ENCODE measurements around the gene AOX1. TPM values are rescaled to one million over a fixed set of nuclear protein-coding genes. Genes with fewer than 3 reads are reported as not detected.

AOX1 gene
- total and polyA plus RNA-seq, 9 of the 15 experiments (the other 6 are each of a cell fraction or from before 2014, with no cell fraction given): 0.10 to 0.55 (median 0.20) TPM; not detected in 6

- in situ Hi-C loops (cut with MboI): no loop called here
- H3K9ac ChIP-seq (ENCODE audit: insufficient read depth in 1 of 2, low read depth in 2 of 2, low read length in 2 of 2): no peak overlapping the region
- H3K27me3 ChIP-seq (ENCODE audit: control insufficient read depth in 2 of 2, insufficient read depth in 2 of 2, low read length in 2 of 2): peaks cover 0 to 12% of the 10 kb centered on the region in 2 experiments; a peak in 2 of 5 replicates
- no peaks in the 10 kb centered on the region for H3K79me2 ChIP-seq (ENCODE audit: control insufficient read depth, insufficient read depth, low read length)
- H3K9me1 ChIP-seq (ENCODE audit: control insufficient read depth, insufficient read depth, low read length): no peaks in the 10 kb centered on the region
- ATAC-seq (no peak), DNase-seq (ENCODE audit: extremely low read depth in 1 of 4, low spot score in 3 of 4) (no peak), FAIRE-seq (no peak)
- ChIA-PET POLR2A (interaction anchor here (2.0 kb wide), 1 partner anchor 24 kb away, joined by 4 read pairs; no protein-coding TSS in a partner anchor), CTCF (ENCODE audit: low intra/inter-chr PET ratio) (no interaction called here)
- H3K4me2 ChIP-seq (ENCODE audit: insufficient read depth, low read length): no peak overlapping the region
- intact Hi-C loops (cut with micrococcal nuclease): loop anchor here (10.0 kb wide), 1 partner anchor 129 kb away; no protein-coding TSS in a partner anchor
- no peak overlapping the region for H3K4me3 ChIP-seq
- H3K4me1 ChIP-seq (replicated peaks in 1 of 2; ENCODE audit: control insufficient read depth in 2 of 2, insufficient read depth in 2 of 2, low read length in 2 of 2): peaks cover 0 to 5% of the 10 kb centered on the region in 2 experiments; a peak in 3 of 5 replicates
- H3K27ac ChIP-seq (ENCODE audit: extremely low read depth, low read depth, low read length): no peak overlapping the region
- no peak overlapping the region for H2AFZ ChIP-seq (ENCODE audit: low read depth, low read length)
- no peak for TF ChIP-seq REST (IDR thresholded peaks at IDR 0.05; ENCODE audit: borderline replicate concordance)
- TF ChIP-seq REST (CRISPR knock-in tag; IDR thresholded peaks at IDR 0.05; ENCODE audit: low read depth): no peak
- TF ChIP-seq ETV5 (CRISPR knock-in tag; IDR thresholded peaks at IDR 0.05; ENCODE audit: low read depth): no peak
- TF ChIP-seq ZNF57 (CRISPR knock-in tag; IDR thresholded peaks at IDR 0.05): no peak
- no peak for TF ChIP-seq JUND (IDR thresholded peaks at IDR 0.05; ENCODE audit: borderline replicate concordance, low read depth, low read length)
- no peak for TF ChIP-seq JUND (tag; IDR thresholded peaks at IDR 0.05; ENCODE audit: borderline replicate concordance, low read depth, low read length)
- no peak for TF ChIP-seq ZNF398 (CRISPR knock-in tag; IDR thresholded peaks at IDR 0.05)
- TF ChIP-seq FOXP4 (CRISPR knock-in tag; IDR thresholded peaks at IDR 0.05; ENCODE audit: borderline replicate concordance): no peak
- TF ChIP-seq PTRF (tag; IDR thresholded peaks at IDR 0.05): no peak
- TF ChIP-seq RNF2 (IDR thresholded peaks at IDR 0.05): no peak
- TF ChIP-seq SREBF2 (CRISPR knock-in tag; IDR thresholded peaks at IDR 0.05): no peak
- no peaks in the 10 kb centered on the region for H3K36me3 ChIP-seq (ENCODE audit: control insufficient read depth, insufficient read depth, low read length)
- WGBS (ENCODE audit: insufficient coverage, low coverage, missing lambda C conversion rate): 0% methylated on average over 2 of the region's 2 CpGs
- BruUV-seq (replicated peaks): no TSS peak
- no peaks in the 10 kb centered on the region for H4K20me1 ChIP-seq (replicated peaks; ENCODE audit: control insufficient read depth, insufficient read depth, low read length)
- H3K9me3 ChIP-seq (replicated peaks; ENCODE audit: control insufficient read depth, insufficient read depth, low read depth, low read length): no peaks in the 10 kb centered on the region
Measured at GRCh38 chr2:200614249-200614648, 28.4 kb downstream of the AOX1 start.

All from K562 (cell line).